ENCODE results near the gene ARFGAP1. TPM values are rescaled to one million over a fixed set of nuclear protein-coding genes. Genes with fewer than 3 reads are reported as not detected.

ARFGAP1 gene
- total RNA-seq, 4 donors from 2014 or later, result 34.4 to 306 (median 99.3) TPM

DNA sequence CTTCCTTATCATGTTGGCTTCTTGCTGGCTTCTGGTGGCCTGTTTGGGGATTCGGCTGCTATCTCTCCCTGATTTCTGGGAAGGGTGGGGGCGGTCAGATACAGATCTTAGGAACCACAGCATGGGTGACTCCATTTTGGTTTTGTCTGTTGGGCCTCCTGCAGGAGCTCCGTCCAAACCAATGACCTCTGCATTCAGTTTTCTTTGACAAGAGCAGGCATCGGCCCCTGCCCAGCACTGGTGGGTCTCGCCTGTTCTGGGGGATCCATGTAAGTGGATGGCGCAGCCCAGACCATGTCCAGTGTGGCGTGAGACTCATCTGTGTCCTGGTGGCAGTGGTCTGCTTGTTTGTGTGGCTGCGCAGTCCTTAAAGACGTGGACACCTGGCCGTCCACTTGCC lies 8.6 kb upstream of the ARFGAP1 start:
- Histone ChIP-seq H3K27me3 (peaks cover 0 to 5% of the 10 kb centered on the region in 2 donors), H3K27ac (no peak overlapping the region), H3K4me1 (no peaks in the 10 kb centered on the region), H3K36me3 (no peaks in the 10 kb centered on the region), H3K4me3 (no peak overlapping the region), H3K9me3 (no peaks in the 10 kb centered on the region)
- TF ChIP-seq, protein P1, sequence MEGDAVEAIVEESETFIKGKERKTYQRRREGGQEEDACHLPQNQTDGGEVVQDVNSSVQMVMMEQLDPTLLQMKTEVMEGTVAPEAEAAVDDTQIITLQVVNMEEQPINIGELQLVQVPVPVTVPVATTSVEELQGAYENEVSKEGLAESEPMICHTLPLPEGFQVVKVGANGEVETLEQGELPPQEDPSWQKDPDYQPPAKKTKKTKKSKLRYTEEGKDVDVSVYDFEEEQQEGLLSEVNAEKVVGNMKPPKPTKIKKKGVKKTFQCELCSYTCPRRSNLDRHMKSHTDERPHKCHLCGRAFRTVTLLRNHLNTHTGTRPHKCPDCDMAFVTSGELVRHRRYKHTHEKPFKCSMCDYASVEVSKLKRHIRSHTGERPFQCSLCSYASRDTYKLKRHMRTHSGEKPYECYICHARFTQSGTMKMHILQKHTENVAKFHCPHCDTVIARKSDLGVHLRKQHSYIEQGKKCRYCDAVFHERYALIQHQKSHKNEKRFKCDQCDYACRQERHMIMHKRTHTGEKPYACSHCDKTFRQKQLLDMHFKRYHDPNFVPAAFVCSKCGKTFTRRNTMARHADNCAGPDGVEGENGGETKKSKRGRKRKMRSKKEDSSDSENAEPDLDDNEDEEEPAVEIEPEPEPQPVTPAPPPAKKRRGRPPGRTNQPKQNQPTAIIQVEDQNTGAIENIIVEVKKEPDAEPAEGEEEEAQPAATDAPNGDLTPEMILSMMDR (IDR thresholded peaks at IDR 0.05), result no peak
- no peak for TF ChIP-seq POLR2A (IDR thresholded peaks at IDR 0.05)
- intact Hi-C loops (cut with DNase I; ENCODE audit: low total_unique reads), result no loop called here
- DNase-seq, result no peak

DNA sequence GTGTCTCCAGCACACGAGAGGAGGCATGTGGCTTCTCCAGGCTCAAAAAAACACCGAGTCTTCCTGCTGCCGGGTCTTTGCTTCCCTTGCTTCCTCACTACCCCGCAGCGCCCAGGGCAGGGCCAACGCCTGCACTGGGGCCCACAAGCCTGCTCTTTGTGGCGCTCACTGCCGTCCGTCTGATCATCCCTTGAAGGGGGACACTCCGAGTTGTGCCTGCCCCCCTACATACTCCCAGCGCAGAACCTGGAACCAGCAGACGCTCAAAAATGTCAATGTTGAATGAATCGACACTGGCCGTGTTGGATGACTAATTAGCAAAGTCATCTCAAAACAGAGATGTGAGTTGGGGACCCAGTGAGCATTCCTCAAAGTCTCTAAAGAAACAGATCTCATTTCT lies 8.1 kb upstream of the ARFGAP1 start:
- no peak overlapping the region for H3K4me3 ChIP-seq
- H3K27me3 ChIP-seq, result peaks cover 0 to 5% of the 10 kb centered on the region in 2 donors
- H3K27ac ChIP-seq, result no peak overlapping the region
- DNase-seq, result no peak
- no peaks in the 10 kb centered on the region for H3K9me3 ChIP-seq
- intact Hi-C loops (cut with DNase I; ENCODE audit: low total_unique reads), result no loop called here
- H3K36me3 ChIP-seq, result no peaks in the 10 kb centered on the region
- TF ChIP-seq POLR2A (IDR thresholded peaks at IDR 0.05), result no peak
- TF ChIP-seq, protein P1 (IDR thresholded peaks at IDR 0.05), result no peak
- H3K4me1 ChIP-seq, result no peaks in the 10 kb centered on the region

DNA sequence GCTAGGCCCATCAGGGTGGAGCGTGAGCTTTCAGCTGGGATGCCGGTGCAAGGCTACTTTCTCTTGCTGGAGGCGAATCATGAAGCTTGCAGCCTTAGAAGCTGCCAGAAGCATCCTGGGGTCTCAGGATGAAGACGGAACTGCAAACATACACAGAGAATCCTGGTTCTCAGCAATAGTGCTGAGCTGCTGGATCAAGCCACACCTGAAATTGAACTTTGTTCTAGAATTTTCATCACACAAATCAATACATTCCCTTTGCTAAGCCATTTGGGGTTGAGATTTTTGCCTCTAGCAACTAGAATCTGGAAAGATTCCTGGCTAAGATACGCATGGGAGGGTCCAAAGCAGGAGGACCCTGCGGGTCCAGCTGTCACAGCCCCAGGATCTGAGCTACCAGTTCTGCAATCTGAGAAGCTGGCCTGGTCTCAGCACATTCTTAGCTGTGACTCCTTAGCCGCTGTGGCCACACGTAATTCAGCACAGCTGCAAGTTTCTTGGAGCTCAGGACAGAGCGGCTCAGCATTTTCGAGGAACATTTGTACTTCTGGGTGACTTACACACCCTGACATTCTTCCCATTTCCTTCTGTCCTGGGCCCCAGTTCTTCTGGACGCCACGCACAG lies 6.6 kb upstream of the ARFGAP1 start:
- intact Hi-C loops (cut with DNase I; ENCODE audit: low total_unique reads), result no loop called here
- no peak for TF ChIP-seq POLR2A (IDR thresholded peaks at IDR 0.05)
- TF ChIP-seq, protein P1 (IDR thresholded peaks at IDR 0.05), result no peak
- H3K4me1 ChIP-seq, result no peaks in the 10 kb centered on the region
- H3K4me3 ChIP-seq, result no peak overlapping the region
- H3K27ac ChIP-seq, result no peak overlapping the region
- H3K9me3 ChIP-seq, result no peaks in the 10 kb centered on the region
- DNase-seq, result no peak
- no peaks in the 10 kb centered on the region for H3K36me3 ChIP-seq
- peaks cover 0 to 5% of the 10 kb centered on the region in 2 donors for H3K27me3 ChIP-seq

DNA sequence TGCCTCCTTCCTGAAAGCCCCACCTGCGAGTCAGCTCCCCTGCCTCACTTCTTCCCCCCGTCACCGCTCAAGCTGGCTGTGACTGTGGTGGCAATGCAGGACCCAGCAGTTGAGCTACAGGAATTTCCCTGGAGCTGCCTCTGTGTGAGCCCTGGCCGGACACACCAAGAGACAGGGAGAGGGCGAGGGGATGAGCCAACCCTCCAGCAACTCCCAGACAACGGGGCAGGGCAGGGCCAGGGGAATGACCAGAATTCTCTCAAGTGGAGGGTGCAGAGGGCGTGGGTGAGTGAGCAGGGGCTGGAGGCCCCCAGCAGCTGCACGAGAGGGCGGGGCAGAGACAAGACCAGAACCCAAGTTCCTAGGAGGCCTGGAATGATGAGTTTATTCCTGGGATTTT lies 4.9 kb upstream of the ARFGAP1 start:
- intact Hi-C loops (cut with DNase I; ENCODE audit: low total_unique reads), result no loop called here
- no peak for DNase-seq

DNA sequence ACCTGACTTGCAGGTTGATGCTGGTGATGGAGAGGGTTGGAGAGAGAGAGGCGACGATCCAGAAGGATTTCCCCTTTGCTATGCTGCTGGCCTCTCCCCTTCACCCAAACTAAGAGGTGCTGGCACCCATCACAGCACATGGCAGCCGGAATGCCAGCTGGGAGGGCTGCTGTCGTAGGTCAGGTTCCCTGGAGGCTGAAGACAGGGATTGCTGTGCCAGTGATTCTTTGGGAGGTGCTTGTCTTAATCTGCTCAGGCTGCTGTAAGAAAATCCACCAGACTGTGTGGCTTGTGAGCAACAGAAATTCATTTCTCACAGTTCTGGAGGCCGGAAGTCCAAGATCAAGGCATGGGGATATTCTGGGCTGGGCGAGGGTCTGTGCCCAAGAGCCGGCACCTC lies 4.4 kb upstream of the ARFGAP1 start:
- no peak for DNase-seq
- Histone ChIP-seq H3K27ac (no peak overlapping the region), H3K9me3 (no peaks in the 10 kb centered on the region), H3K36me3 (no peaks in the 10 kb centered on the region), H3K27me3 (peaks cover 0 to 5% of the 10 kb centered on the region in 2 donors), H3K4me3 (no peak overlapping the region), H3K4me1 (peaks cover 0 to under 1% of the 10 kb centered on the region in 2 donors)
- intact Hi-C loops (cut with DNase I; ENCODE audit: low total_unique reads), result no loop called here
- TF ChIP-seq, protein P1 (IDR thresholded peaks at IDR 0.05), result no peak
- TF ChIP-seq POLR2A (IDR thresholded peaks at IDR 0.05), result no peak

More for the DNA sequence above, 4.9 kb upstream of the ARFGAP1 start:
- H3K4me1 ChIP-seq, result no peaks in the 10 kb centered on the region
- peaks cover 0 to 5% of the 10 kb centered on the region in 2 donors for H3K27me3 ChIP-seq
- no peaks in the 10 kb centered on the region for H3K36me3 ChIP-seq
- H3K27ac ChIP-seq, result no peak overlapping the region
- H3K4me3 ChIP-seq, result no peak overlapping the region
- H3K9me3 ChIP-seq, result no peaks in the 10 kb centered on the region
- no peak for TF ChIP-seq POLR2A (IDR thresholded peaks at IDR 0.05)
- TF ChIP-seq, protein P1 (IDR thresholded peaks at IDR 0.05), result no peak

Data from uterus (tissue), 4 donors.